Esophagus (tissue), 2 donors: ENCODE data around the gene RCC2. TPM values are rescaled to one million over a fixed set of nuclear protein-coding genes. Genes with fewer than 3 reads are reported as not detected.

Source experiments
- H3K27ac ChIP-seq, 2 donors: one replicate each; pipeline ENCODE4 v1.5.1; 2013; ENCODE audit warnings: low read depth in 2 of 2, mild to moderate bottlenecking in 2 of 2, inconsistent platforms in 1 of 2, low read length in 1 of 2, moderate library complexity in 1 of 2
- H3K27me3 ChIP-seq, 2 donors: one replicate each; pipeline ENCODE4 v1.6.1; 2013; ENCODE audit warnings: low read length in 2 of 2, control low read depth in 1 of 2, mild to moderate bottlenecking in 1 of 2; ENCODE audit not compliant: insufficient read depth in 2 of 2, control insufficient read depth in 1 of 2
- H3K36me3 ChIP-seq, 2 donors: one replicate each; pipeline ENCODE4 v1.6.1; 2013; ENCODE audit warnings: low read length in 1 of 2; ENCODE audit not compliant: control insufficient read depth in 2 of 2, insufficient read depth in 2 of 2
- H3K4me1 ChIP-seq, 2 donors: one replicate each; pipeline ENCODE4 v1.6.1; 2013; ENCODE audit warnings: low read length in 1 of 2; ENCODE audit not compliant: control insufficient read depth in 2 of 2, insufficient read depth in 2 of 2
- H3K4me3 ChIP-seq, 2 donors: one replicate each; pipeline ENCODE4 v1.5.1; 2013; ENCODE audit warnings: low read length in 2 of 2, mild to moderate bottlenecking in 2 of 2, low read depth in 1 of 2, moderate library complexity in 1 of 2
- H3K9me3 ChIP-seq, 2 donors: one replicate each; pipeline ENCODE4 v1.6.1; 2013; ENCODE audit warnings: mild to moderate bottlenecking in 2 of 2, low read depth in 1 of 2, low read length in 1 of 2, moderate library complexity in 1 of 2; ENCODE audit not compliant: control insufficient read depth in 2 of 2, insufficient read depth in 1 of 2
- WGBS, 2 donors: extraction: QIAGEN DNeasy Blood & Tissue Kit; methylation state at CpG; one replicate each; pipeline ENCODE4 v1.1.7; 2013; 5-methylcytosine and 5-hydroxymethylcytosine counted together
- polyA plus RNA-seq, 2 donors: library from polyadenylated mRNA; stranded (reverse); fragments of 200-250 nt; gene quantifications; one replicate each; pipeline ENCODE4 v1.2.3, GENCODE V29; 2013
- donor health status: healthy with polysubstance abuse.
- donor health status: Bipolar disorder and iron deficiency.

RCC2 gene
- polyA plus RNA-seq, 2 donors = 48.8 TPM

DNA sequence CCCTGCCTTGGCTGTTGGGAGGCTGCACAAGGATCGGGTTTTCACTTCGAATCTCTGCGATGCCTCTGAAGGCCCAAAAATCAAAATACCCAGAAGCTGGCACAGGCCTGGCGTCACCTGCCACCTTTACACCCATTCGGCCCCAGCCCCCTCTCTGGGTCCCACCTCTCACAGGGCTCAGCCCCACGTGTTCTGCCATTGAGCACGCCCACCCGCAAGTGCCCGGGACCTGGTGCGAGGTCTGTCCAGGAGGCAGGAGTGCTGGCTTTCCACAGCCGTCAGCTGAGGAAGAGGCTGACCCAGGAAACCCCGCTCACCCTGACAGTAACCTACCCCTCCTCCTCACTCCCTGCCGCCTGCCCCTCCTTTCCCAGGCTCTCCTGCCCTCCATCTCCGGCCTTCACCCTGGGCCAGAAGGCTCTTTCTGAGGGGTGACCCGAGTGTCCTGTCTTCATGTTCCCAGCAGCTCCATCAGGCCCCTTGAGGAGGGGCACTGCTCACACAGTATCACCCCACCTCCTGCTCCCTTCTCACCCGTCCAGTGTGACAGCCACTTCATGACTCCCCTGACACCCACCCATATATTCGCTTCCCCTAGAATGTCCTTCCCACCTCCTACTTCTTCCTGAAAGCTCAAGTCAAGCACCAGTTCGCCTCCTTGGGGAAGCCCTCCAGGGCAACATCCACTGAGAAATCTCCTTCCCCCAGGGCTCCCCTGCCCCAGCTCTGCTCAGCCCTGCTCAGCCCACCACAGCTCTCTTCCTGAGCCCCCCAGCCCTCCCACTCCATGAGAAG lies 13.5 kb downstream of the RCC2 start:
- Histone ChIP-seq H3K9me3 (no peaks in the 10 kb centered on the region), H3K27me3 (no peaks in the 10 kb centered on the region), H3K4me1 (peaks cover 0 to 6% of the 10 kb centered on the region in 2 donors), H3K4me3 (no peak overlapping the region), H3K36me3 (peaks cover 11 to 46% of the 10 kb centered on the region in 2 donors), H3K27ac (no peak overlapping the region)
- WGBS, 2 donors = 91 to 93% methylated on average over 18 of the region's 18 CpGs

DNA sequence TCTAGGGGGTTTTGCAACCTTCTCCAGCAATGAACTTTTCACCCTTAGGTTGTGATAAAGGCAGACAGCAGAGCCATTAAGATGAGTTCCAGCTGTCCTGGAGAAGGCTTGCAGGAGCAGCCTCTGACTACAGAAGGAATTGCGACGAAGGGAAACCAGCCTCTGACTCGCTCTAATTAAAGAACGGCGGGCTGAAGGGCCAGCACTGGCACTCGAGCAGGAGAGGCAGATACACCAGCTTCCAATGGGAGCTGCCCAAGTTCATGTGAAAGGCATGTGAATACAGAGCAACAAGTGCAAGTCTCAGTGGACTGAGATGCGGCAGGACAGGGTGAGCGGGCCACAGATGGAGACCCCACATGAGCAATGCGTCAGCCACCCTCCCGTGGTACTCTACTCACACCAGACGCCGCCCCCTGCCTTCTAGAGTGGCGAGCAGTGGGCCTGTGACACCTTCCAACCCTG lies 15.7 kb downstream of the RCC2 start:
- Histone ChIP-seq H3K9me3 (no peaks in the 10 kb centered on the region), H3K4me1 (peaks cover 0 to 4% of the 10 kb centered on the region in 2 donors), H3K4me3 (no peak overlapping the region), H3K36me3 (peaks cover 11 to 55% of the 10 kb centered on the region in 2 donors), H3K27ac (peak overlapping the region; percentile 14 to 15), H3K27me3 (no peaks in the 10 kb centered on the region)
- WGBS, 2 donors = 73 to 74% methylated on average over 13 of the region's 13 CpGs

DNA sequence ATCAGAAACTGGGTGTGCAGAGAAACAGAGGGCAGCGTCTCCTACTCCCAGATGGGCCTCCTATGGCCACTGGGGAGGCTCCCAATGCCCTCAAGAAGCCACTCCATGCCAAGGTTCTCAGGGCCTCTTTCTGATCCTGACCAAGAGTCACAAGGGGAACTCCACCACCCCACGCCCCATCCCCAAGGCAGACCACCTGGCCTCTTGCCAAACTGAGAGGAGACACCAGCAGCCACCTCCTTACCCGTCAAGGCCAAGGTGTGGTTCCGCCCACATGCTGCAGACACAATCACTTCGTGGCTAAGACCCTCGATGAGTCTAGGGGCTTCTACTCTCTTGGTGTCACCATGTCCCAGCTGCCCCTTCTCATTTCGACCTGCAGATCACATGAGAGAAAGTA lies 17.0 kb downstream of the RCC2 start:
- WGBS, 2 donors = 62 to 65% methylated on average over 7 of the region's 7 CpGs
- no peaks in the 10 kb centered on the region for H3K4me1 ChIP-seq
- no peaks in the 10 kb centered on the region for H3K9me3 ChIP-seq
- H3K4me3 ChIP-seq = no peak overlapping the region
- H3K27me3 ChIP-seq = no peaks in the 10 kb centered on the region
- H3K36me3 ChIP-seq = peaks cover 9 to 51% of the 10 kb centered on the region in 2 donors
- no peak overlapping the region for H3K27ac ChIP-seq

DNA sequence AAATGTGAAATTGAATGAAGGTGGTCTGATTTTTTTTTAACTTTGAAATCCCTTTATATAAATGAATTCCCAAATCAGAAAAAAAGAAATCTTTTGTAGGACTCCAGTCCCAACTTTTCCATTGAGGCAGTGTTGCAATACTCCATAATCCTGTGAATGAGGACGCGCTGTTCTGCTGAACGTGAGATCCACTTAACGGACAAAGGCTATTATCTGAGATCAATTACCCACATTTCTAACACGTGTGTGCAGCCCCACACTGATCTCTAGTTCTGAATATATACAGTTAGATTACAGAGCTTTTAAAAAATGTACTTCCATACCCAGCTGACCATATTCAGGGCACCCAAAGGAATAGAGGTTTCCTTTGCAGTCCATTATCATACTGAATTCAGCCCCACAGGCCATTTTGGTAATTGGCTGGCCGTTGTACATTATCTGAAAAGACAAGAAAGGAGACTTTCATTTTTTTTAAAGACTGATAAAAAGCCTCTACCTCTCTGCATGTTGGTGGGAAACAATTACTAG lies 19.0 kb downstream of the RCC2 start:
- no peaks in the 10 kb centered on the region for H3K9me3 ChIP-seq
- peaks cover 14 to 52% of the 10 kb centered on the region in 2 donors for H3K36me3 ChIP-seq
- H3K4me3 ChIP-seq = no peak overlapping the region
- 78 to 82% methylated on average over 6 of the region's 6 CpGs for WGBS, 2 donors
- no peaks in the 10 kb centered on the region for H3K4me1 ChIP-seq
- no peaks in the 10 kb centered on the region for H3K27me3 ChIP-seq
- H3K27ac ChIP-seq = no peak overlapping the region

DNA sequence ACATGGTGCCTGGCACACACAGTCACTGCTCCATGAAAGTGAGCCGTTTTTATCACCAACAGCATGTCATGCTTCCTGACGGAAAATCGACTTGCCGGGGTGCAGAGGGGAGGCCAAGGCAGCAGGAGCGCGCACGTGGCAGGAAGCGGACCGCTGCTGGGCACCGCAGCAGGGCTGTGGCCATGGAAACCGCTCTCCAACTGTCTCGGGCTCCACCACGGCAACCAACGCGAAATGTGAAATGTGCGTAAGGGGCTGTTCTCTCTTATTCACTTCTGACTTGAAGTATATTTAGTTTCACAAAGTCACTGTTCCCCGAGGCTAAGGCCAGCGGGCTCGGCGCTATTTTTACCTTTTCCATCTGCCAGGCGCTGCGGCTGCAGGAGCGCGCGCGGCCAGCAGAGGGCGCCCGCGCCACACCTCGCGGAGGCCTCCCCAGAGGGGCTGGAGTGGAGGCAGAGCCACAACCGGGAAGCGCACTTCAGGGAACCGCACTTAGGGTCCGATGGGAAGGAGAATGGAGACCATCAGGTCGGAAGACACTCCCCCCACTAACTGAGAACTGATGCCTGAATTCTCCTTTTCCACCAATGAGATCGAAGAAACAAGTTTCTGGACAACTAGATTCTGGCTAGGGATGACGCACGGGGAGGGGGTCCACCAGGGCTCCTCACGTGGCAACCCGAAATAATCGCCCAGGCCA lies 19.7 kb downstream of the RCC2 start:
- 40 to 45% methylated on average over 42 of the region's 42 CpGs for WGBS, 2 donors
- no peaks in the 10 kb centered on the region for H3K4me1 ChIP-seq
- peak overlapping the region in 1 of 2 donors; percentile 2 for H3K27ac ChIP-seq
- H3K9me3 ChIP-seq = no peaks in the 10 kb centered on the region
- H3K4me3 ChIP-seq = no peak overlapping the region
- H3K36me3 ChIP-seq = peaks cover 9 to 47% of the 10 kb centered on the region in 2 donors
- no peaks in the 10 kb centered on the region for H3K27me3 ChIP-seq

DNA sequence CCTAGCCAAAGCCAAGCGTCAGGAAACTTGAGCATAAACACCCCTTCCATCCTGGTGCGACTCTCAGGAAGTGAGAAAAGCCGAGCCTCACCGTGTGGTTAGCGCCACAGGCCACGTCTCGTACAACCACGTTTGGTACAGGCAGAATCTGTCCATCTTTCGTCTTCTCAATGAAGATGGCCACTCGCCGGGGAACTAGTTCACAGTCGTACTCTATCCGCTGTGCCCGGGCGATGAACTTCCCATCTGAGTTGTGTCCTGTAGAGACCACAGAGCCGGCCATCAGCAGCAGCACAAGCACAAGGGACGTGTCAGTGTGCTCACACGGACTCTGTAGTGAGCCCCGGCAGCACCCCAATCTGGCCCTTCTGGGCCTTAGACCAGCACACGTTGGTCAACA lies 23.1 kb downstream of the RCC2 start:
- H3K4me3 ChIP-seq = no peak overlapping the region
- WGBS, 2 donors = 93 to 94% methylated on average over 20 of the region's 20 CpGs
- H3K27me3 ChIP-seq = no peaks in the 10 kb centered on the region
- H3K36me3 ChIP-seq = peaks cover 17 to 39% of the 10 kb centered on the region in 2 donors
- H3K27ac ChIP-seq = no peak overlapping the region
- no peaks in the 10 kb centered on the region for H3K9me3 ChIP-seq
- H3K4me1 ChIP-seq = no peaks in the 10 kb centered on the region

DNA sequence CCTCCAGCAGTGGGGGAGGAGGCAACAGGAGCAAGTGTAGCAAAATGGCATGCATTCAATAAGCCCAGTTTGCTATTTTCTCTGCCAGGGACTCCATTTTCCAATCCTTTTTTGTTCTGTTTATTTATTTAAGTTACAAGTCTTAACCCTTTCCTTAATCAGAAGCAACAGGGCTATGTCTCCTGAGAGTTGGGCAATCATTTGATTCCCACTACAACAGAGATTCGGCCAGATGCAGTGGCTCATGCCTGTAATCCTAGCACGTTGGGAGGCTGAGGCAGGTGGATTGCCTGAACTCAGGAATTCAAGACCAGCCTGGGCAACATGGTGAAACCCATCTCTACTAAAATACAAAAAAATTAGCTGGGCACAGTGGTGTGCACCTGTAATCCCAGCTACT lies 25.5 kb downstream of the RCC2 start:
- Histone ChIP-seq H3K4me1 (no peaks in the 10 kb centered on the region), H3K27me3 (no peaks in the 10 kb centered on the region), H3K9me3 (no peaks in the 10 kb centered on the region), H3K27ac (no peak overlapping the region), H3K36me3 (peaks cover 17 to 51% of the 10 kb centered on the region in 2 donors), H3K4me3 (no peak overlapping the region)
- WGBS, 2 donors = 83 to 89% methylated on average over 2 of the region's 2 CpGs

DNA sequence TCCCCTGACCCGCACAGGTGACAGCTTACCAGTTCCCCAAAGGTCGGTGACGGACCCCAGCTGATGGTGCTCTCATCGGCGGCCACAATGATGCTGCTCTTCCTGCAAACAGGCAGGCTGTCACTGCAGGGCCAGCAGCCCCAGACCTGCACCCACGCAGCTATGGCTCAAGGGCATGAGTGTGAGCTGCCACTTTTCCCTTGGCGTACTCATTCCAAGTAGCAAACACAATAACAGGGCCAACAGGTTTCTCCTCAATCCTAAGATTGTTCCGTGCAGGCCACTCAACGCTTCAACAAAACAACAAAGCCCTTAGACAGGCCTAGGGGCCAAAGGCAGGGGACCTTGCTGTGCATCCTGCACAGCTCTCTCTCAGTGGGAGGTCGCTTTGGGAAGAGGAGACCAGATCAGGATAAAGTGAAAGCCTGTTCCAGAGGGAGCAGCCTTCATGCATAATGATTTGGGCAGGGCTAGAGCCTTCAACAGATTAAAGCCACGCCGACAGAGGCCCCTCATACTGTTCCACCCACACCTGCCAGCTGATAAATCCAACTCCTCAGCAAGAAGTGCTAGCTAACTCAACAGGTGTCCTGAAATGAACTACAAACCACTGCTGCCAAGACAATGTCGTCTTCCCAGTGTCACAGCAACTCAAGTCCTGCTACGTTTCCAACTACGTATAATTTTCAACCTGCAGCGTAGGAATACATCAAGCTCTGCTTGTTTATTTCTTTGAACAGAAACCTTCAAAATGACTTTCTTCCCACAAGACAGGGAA lies 27.2 kb downstream of the RCC2 start:
- Histone ChIP-seq H3K27ac (no peak overlapping the region), H3K36me3 (peaks cover 13 to 58% of the 10 kb centered on the region in 2 donors)
- 68 to 76% methylated on average over 16 of the region's 16 CpGs for WGBS, 2 donors

DNA sequence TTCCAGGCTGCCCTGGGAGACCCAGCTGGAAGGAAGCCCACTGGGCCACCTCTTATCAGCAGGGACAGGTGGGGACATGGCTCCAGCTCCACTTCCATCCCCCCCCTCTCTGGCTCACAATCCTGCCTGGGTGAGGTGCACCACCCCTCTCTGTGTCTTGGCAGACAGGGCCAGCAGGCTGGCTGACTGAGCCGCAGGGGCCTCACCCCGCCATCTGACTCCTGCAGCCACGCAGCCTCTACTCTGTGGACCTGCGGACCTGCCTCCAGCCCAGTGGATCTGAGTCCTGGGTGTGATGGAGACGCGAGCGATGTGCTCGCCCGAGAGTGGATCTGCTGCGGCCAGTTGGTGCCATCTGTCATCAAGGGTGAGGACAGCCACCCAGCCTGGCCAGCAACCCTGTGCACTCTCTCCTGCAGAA lies 30.1 kb downstream of the RCC2 start:
- no peak overlapping the region for H3K4me3 ChIP-seq
- H3K4me1 ChIP-seq = peaks cover 0 to 2% of the 10 kb centered on the region in 2 donors
- peaks cover 9 to 45% of the 10 kb centered on the region in 2 donors for H3K36me3 ChIP-seq
- WGBS, 2 donors = 89 to 94% methylated on average over 10 of the region's 10 CpGs
- no peak overlapping the region for H3K27ac ChIP-seq
- no peaks in the 10 kb centered on the region for H3K9me3 ChIP-seq
- no peaks in the 10 kb centered on the region for H3K27me3 ChIP-seq

More for the DNA sequence above, 27.2 kb downstream of the RCC2 start:
- no peak overlapping the region for H3K4me3 ChIP-seq
- H3K9me3 ChIP-seq = no peaks in the 10 kb centered on the region
- H3K27me3 ChIP-seq = no peaks in the 10 kb centered on the region
- H3K4me1 ChIP-seq = no peaks in the 10 kb centered on the region
